GM12872 (cell line): ENCODE measurements around the gene KIAA0825.

ENCODE experiments used
- TF ChIP-seq, protein P1 (sequence below): IDR thresholded peaks from 3 replicates; pipeline ENCODE4 v1.5.1; 2011; ENCODE audit warnings: low read depth, mild to moderate bottlenecking, low read length, moderate library complexity; ENCODE audit not compliant: insufficient read depth

KIAA0825 gene

DNA sequence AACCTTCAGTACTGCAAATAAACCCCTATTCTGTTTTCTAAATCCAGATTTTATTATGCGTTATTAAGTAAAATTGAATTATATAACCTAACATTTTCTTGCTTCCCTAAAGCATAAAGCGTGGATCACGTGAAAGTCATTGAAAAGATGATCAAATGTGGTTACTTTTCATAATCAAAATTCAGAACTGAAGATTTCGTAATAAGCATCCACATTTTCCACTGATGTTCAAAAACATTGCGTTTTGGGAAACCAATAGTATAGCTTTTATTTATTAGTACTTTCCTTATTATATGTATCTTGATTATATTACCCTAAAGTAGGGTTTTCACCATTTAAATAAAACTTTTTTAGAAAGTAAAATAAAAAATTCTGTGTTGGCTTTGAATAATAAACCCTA lies 1.9 kb upstream of the KIAA0825 start:
- TF ChIP-seq, protein P1, sequence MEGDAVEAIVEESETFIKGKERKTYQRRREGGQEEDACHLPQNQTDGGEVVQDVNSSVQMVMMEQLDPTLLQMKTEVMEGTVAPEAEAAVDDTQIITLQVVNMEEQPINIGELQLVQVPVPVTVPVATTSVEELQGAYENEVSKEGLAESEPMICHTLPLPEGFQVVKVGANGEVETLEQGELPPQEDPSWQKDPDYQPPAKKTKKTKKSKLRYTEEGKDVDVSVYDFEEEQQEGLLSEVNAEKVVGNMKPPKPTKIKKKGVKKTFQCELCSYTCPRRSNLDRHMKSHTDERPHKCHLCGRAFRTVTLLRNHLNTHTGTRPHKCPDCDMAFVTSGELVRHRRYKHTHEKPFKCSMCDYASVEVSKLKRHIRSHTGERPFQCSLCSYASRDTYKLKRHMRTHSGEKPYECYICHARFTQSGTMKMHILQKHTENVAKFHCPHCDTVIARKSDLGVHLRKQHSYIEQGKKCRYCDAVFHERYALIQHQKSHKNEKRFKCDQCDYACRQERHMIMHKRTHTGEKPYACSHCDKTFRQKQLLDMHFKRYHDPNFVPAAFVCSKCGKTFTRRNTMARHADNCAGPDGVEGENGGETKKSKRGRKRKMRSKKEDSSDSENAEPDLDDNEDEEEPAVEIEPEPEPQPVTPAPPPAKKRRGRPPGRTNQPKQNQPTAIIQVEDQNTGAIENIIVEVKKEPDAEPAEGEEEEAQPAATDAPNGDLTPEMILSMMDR = no peak

- TF ChIP-seq, protein P1 = no peak
Observed at GRCh38 chr5:94618029-94618492, 343 bp downstream of the KIAA0825 start.

DNA sequence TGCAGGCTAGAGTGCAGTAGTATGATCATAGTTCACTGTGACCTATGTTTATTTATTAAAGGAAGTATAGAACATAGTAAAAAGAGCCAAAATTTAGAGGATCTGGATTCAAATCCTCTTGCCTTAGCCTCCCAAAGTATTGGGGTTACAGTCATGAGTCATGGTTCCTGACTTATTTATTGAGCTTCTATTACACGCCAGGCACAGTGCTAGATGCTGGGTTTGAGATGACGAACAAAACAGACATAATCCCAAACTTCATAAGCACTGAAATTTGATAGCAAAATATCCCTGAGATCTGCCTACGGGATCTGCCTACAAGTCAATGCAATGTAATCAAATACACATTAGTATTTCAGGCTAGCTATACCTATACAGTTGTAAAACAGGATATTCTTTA lies 2.5 kb downstream of the KIAA0825 start:
- TF ChIP-seq, protein P1 = no peak

GRCh38 chr5:94614156-94614805 lies 4.1 kb downstream of the KIAA0825 start:
- TF ChIP-seq, protein P1 = no peak

DNA sequence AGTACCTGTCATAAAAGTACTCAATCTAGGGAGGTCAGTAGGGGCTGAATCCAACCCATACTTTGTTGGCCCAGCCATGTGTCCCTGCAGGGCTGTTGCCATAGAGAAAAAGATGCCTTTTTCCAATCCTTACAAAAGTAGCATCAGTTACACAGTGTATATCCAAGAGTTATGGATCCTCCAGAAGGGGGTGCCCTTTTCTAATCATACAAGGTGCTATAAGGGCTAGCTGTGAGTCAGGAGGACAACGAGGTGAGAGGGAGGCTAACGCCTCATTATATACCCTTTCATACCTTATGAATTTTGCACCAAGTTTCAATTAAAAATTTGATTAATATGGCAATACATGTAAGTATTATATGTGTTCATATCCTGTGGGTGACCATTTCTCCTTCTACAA lies 4.8 kb downstream of the KIAA0825 start:
- TF ChIP-seq, protein P1 = peak; percentile 46; the same call in 2 of the 3 replicates

DNA sequence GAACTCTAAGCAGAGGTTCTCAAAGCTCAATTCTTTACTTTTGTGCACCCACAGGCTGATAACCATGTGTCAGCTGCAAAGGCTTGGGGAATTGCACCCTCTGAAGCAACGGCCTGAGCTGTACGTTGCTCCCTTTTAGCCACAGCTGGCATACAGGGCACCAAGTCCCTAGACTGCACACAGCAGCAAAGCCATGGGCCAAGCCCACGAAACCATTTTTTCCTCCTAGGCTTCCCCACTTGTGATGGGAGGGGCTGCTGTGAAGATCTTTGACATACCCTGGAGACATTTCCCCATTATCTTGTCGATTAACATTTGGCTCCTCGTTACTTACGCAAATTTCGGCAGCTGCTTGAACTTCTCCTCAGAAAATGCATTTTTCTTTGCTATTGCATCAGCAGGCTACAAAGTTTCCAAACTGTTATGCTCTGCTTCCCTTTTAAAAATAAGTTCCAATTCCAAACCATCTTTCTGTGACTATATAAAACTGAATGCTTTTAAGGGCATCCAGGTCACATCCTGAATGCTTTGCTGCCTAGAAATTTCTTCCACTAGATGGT lies 23.0 kb downstream of the KIAA0825 start:
- TF ChIP-seq, protein P1 = no peak

DNA sequence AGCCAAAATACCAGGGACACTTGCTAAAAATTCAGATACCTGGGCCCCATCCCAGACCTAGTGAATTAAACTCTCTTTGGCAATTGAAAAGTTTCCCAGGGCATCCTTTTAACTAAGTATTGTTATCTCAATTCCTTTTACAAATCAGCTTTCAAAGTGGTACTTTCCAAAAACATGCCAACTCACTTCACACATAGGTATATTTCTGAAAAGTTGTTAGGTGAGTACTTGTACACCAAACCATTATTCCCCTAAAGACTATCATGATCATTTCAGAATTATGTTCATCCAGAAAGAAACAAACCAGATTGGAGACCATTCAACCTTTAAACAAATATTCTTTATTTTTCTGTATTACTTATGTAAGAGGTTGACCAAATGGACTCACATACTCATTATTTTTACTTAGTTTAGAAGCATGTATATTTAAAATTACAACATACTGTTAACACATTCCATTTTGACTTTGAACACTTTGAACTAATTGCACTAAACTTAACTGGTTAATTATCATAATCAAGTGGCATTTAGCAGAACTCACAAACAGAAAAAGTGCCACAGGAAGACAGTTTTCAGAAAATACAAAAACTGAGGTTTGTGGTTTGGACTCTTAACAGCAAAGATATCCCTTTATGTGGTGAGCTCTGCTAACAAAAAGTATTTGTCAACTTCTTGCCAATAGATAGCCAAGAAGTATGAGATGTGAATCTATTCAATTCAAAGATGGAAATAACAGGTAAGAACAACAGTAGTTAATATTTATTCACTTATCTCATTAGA lies 40.7 kb downstream of the KIAA0825 start:
- TF ChIP-seq, protein P1 = no peak
